ENCODE results near the gene ALDH1A3.

ALDH1A3 gene

DNA sequence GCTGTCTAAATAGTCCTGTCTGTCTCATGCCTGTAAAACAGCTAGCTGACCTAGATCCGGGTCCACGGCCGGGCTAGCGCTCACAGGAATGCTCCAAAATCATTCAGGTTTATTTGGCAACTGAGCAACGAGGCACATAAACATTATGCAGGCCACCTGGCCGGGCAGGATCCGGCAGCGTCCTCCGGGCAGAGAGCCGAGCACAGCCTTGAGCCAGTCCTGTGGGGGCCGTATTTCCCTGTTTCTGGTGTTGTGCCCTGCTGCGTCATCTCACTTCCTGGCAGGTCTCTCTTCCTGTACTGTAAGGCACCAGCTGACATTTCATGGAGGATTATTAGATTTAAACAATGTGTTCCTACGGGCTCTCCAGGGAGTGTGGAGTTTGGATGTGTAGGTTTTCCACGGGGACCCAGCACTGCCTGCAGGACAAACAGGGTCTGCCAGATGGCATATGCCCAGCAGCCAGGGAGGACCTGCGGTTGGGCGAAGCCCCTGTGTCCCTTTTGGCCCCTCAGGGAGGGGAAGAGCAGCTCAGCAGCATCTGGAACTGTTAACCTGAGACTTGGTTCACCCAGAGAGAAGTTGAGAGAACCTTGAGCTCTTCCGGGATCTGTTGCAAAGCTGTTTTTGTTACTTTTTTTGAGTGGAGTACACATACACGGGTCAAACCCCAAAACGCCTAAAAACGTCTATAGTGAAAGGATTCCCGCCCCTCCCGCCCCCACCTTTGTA is 23.0 kb downstream of the ALDH1A3 start:
- no peak for DNase-seq

DNA sequence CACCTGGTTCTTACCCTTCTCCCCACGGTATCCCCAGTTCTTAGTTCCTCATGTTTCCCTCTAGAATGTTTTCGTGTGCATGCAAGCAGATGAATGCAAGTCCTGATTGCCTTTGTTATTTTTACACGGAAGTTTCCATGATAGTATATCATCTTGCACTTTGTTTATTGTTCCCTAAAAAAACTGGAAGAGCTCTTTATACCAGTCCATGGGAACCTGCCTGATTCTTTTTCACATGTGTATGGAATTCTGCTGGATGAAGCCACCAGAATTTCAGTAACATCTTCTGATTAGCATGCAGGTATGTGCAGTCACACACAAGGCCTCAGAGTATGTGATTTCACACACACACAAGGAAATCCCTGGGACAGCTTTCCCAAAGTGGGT is 23.5 kb downstream of the ALDH1A3 start:
- no peak for DNase-seq

DNA sequence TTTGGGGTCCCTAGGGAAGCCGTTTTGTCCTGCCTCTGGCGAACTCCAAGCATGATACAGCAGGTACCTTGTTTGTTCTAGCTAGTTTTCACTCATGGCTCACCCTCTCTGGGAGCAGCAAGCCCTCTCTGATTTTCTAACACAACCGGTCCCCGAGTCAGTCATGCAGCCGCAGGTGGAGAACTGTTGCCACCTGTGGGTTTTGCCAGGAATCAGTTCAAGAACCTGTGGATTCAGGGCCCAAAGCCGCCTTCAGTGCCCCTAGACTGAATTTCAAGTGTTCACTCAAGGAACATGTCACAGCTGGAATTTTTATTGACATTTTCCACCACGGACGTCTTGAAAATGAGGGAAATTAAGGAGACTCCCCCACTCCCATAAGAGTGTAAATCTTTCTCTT is 26.2 kb downstream of the ALDH1A3 start:
- no peak for DNase-seq

DNA sequence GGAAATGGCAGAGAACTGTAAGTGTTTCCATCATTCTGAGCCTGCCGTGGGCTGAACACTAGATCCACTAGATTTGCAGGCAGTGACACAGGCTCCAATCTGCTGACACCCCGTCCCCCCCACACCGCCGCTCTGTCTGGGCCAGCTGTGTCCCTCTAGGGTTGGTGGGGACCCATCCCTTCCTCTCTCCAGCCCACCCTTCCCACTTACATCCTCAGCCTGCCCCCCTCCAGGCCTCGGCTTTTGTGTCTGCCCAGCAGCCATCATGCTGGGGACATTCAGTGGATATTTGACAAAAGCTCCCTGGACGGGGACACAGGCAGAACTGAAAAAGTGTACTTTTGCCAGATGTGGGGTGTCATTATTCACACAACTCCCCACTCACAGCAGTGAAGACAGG is 28.8 kb downstream of the ALDH1A3 start:
- no peak for DNase-seq

DNA sequence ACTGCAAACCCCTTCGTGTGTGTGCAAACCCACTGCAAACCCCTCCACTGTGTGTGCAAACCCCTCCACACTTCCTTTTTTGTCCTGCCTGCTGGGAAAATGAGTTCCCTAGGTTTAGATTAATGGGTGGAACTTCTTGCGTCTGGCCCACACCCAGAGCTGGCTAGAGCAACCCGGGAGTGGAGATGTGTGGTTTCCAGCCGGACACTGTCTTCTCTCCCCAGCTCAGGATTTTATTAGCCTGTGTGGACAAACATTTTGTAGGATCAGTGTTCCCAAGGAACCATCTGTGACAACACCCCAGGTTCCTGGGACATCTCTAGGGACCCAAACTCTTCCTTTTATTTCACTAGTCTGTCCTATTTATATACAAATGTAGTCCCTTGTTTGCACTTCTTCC is 29.9 kb downstream of the ALDH1A3 start:
- no peak for DNase-seq

DNA sequence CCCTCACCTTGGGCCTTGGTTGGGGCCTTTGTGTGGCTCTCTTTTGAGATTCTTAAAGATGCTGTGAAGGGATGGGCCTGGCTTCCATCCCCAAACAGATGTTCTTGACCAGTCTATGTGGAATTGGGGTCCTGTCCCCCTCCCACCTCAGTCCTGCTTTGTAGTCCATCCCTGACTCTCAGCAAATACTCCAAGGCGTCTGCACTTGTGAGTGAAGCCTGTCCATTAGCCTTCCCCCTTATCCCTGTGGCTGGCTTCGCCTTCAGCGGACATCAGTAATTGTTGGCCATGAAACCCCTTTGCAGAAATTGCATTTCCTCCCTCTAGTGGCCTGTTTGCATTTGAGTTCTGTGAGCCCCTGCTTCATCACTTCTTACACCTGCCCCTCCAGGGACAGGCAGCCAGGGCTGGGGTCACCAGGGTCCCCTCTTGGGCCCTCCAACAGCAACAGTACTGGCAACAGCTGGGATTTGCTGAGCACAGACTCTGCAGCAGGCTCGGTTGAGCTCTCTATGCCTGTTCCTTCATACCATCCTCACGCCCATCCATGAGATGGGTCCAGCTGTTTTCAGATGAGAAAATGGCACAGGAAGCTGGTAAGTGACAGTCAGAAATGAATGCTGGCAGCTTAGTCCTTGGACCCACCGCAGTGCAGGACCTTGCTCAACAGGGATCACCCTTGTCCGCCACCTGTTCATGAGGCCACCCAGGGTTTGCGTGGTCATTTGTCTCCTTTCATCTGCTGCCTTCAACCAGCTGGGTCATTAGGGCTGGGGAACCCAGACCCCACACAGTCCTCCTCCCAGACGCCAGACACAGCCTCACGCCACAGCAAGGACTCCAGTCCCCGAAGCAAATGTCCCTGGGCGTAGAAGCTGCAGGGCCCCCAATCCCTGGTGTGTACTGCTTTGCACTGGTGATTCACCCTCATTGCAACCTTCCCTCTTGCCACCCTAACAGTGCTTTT is 30.6 kb downstream of the ALDH1A3 start:
- DNase-seq = no peak

DNA sequence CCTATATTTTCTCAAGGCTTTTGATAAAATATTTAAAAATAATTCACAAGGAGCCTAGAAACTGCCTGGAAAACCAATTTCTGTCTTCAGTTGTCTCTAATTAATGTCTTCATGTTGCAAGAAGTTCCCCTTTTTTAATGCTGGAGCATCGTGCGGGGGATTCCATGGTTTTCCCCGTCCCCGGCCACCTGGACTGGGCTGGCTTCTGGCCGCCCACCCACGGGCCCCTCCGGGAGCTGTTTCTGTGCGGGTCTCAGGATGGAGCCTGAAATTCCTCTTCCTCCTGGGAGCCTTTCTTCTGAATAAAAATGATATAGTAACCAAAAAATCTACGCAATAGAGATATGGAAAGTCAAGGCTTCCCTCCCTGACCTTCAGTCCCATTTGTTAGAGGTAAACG is 31.5 kb downstream of the ALDH1A3 start:
- DNase-seq = no peak

DNA sequence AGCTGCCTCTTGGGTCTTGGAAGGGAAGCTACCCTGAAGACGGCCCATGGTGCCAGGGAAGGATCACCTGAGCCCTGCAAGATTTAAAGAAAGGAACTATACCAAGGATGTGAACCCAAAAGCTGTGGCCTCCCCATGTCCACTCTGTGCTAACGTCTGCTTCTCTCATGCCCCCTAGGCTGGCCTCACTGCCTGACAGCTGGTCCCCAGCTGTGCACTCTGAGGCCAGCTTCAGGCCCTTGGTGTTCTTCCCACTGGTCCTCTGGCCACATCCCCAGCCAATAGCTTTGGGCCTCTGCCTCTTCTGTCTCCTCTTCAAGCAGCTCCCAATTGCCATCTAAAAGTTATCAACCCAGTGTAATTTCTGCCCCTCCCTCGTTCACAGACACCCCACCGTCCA is 34.3 kb downstream of the ALDH1A3 start:
- DNase-seq = no peak

DNA sequence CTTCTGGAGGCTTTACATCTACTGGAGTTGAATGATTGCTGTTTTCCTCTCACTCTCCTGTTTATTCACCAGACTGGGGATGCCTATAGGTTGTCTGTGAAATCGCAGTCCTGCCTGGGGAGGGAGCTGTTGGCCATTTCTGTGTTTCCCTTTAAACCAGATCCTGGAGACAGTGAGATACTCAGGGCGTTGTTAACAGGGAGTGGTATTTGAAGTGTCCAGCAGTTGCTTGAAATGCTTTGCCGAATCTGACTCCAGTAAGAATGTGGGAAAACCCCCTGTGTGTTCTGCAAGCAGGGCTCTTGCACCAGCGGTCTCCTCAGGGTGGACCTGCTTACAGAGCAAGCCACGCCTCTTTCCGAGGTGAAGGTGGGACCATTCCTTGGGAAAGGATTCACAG is 35.2 kb downstream of the ALDH1A3 start:
- DNase-seq = no peak

DNA sequence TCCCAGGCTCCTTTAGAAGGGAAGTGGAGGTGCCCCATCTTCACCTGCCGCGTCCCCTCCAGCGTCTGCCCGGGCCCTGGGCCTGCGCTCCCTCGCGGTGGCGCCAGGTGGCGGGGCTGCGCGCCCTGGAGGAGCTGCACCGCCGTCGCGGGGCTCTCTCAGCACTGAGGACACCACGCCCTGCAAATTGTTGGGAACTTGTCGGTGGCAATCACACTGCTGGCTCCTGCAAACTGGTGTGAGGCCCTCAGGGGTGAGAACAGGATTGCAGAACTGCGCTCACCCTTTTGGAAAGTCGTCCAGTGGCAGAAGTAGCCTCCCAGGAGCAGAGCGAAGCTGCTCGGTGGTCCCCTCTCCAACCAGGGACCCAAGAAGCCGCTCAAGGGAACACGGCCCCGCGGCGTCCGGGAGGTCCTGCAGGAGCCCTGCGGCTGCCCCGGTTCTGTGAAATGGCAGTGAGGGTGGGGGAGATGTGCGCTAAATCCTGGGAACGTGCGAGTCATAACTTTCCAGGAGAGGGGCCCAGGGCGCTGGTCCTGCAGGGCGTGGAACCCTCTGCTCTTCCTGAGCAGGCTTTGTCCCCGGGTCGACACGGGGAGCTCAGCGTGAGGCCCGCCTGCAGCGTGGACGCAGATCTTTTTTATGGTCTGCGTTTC is 38.5 kb downstream of the ALDH1A3 start:
- DNase-seq = peak; percentile 44

DNA sequence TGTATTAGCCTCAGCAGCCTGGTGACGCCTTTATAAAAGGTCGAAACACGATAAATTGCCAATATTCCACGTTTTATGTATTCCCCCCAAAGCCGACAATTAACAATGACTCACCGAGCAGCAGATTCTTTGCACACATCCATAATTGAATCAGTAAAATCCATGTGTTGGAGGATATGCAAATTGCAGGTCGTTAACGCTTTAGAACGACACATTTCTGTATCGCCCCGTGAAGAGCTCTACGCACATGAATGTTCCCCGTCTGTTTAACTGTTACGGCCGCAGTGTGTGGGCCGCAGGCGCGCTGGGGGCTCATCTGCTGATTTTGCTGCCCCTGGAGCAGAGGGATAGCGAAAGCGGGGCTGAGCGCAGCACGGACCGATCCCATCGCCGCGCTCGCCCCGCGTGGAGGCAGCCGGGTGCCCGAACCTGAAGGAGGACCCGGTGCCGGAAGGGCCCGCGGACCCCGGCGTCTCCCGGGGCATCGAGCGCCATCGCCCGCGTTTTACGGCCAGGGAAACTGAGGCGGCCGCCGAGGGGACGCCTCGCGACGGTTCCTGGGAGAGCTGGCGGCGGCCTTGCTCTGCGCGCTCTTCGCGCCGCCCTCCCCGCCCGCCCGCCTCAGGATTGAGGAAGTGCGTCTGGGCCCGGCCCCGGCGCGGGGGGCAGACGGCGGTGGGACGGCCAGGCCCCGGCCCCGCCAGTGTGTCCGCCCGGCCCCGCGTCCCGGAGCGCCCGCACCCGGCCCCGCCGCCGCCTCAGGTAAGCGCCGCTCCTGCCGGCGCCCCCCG is 39.3 kb downstream of the ALDH1A3 start, which contains the start of gene LRRK1:
TSS of gene LRRK1 (plus strand) at position 668 of the 791 bp plus-strand sequence. CDS start 5,276 bp downstream, outside the sequence.
- DNase-seq = no peak

DNA sequence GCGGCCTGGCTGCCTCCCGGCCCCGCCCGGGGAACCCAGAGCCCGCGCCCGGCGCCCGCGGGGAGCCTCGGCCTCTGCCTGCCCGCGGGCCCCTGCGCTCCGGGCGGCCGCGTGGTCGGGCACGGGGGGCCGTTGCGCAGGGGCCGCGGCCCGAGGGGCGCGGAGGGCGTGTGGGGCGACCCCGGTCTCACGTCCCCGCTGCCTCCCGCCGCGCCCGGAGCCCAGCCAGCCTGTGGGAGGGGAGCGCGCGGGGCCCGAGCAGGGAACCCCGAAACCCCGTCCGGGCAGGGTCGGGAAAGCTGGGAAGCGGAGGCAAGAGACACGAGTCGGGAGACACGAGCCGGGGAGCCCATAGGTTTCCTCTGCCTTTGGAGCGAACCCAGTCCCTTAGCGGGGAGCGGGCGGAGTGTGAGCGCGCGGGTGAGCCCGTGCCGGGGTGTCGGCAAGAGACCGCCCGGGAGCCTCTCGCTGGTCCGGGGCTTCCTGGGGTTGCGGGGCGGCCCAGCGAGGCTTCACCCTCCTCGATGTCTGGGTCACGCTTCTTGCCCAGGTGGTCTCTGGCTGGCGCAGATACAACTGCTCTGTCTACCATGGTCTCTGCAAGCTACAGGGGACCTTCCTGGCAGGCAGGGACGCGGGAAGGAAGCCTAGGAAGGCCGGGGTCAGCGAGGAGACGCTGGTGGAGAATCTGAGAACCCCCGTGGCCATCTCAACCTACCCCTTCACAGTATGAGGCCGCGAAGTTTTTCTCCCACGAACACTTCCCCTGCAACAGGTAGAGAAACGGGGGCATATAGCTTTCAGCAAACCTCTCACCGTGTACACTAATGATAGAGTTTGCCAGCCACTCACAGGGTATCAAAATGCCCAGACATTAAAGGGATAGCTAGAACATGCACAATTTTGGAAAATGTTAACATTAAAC is 40.1 kb downstream of the ALDH1A3 start:
- DNase-seq = no peak

DNA sequence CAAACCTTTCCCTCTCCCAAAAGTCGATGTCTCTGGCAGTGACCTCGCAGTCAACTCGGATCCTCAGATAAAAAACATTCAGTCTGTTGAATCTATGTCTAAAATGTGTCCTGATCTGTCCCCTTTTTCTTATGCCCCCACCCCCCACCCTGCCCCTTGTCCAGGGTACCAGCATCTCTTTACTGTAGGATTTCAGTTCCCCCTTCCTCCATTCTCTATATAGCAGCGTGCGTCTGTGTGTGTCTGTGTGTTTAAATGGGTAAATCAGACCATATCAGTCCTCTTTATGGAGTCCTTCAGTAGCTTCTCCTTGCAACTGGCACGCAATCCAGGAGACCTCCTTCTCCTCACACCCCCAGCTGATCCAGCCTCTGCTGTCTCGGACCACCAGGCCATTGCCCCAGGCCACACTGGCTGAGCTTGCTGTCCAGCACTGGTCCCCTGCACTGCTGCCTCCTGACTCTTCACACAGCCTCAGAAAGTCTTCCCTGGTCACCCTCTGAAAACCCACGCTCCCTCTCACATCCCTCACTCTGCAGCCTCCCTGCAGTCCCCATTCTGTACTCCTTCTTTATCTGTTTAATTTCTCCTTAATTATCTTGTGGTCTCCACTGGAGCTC is 41.0 kb downstream of the ALDH1A3 start:
- DNase-seq = no peak

DNA sequence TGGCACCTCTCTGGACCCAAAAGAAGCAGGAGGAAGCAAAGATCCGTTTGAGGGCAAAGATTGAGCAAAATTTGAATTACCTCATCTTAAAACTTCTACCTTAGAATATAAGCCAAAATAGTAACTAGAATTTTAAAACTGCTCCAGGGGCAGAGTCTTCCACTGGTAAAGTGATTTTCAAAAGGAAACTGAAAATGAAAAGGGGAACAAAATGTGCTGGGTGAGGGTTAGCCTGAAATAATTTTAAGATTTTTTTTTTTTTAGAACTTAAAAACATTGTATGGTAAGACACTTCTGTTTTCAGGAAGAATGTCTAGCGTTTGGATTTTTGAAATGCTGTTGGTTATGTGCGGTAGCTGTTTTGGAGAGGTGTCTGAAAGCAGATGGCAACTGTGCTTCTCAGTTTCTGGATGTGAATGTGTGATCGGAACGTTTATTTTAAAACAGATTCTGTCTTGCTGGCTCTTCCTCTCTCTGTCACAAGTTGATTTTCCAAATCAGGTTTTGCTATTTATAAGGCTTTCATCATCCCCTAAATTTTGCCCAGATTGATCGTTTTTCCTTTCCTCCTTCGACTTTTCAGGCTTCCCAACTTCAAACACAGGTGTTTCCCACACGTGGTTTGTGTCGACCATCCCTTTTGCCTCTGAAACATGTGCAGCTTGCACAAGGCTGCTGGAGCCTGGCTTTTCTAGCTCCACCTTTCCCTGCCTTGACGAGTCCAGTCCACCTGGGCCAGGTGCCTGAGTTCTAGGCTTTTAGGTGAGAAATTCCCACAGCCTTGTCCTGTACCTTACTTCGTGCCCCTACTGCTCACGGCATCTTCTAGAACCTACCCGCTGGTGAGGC is 42.8 kb downstream of the ALDH1A3 start:
- no peak for DNase-seq

DNA sequence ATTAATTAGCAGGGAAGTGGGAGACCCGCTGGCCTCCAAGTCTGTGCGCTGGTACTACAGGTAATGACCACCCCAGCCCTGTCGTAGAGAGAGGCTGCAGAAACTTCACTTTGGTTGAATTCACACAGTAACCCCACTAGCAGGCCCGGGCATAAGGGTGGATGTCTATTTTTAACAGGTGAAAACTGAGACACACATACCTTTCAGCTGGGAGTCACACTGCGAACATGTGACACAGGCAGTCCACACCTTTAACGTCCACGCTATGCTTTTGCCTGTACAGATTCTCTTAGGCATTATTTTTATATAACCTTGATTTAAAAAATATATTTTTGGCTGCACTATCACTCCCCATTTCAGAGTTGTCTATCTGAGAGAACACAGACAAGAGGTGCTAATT is 43.4 kb downstream of the ALDH1A3 start:
- no peak for DNase-seq

DNA sequence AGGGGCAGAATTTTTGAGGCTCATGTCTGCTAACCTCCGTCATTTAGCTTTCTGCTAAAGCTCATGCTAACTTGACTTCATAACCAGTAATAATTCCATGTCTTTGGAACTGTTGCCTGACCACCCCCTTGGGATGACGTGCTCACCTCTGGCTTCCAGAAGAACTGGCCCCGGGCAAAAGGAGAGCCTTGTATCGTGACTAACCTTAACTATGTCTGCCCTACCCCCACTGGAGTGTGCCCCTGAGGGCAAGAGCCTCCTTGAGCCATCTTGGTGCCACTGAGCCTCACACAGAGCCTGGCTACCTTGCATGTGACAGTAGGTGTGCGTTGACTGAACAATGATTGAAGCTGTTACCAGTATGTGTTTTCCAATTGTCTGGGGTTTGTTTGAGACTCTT is 44.3 kb downstream of the ALDH1A3 start:
- DNase-seq = no peak

DNA sequence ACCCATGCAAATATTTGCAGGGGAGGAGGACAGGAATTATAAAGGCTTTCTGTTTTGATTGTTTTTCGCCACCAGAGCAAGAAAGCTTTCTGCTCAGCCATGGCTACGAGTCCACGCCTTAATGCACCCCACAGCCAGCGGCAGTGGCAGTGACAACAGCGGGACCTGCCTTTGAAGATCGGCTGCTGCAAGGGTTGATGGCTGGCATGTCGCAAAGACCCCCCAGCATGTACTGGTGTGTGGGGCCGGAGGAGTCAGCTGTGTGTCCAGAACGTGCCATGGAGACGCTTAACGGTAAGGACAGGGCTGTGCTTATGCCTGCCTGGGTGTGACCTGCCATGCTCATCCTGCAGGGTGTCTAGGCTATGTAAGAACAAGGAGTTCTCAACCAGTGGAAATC is 44.8 kb downstream of the ALDH1A3 start:
- DNase-seq = no peak

DNA sequence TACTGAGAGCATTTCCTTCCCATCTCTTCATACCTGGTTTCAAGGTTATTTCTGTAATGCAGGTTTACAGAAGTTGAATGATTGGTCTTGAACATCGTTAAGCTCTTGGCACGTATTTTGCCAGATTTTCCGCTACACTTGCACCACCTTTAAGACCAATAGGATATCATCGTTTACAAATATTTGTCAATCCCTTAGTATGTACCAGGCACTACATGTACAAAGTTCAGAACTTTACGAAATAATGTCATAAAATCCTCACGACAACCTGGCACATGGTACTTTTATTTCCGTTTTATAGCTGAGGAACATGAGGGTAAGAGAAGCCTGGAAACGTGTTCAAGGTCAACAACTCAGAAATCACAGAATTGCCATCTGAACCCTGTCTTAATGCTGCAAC is 45.8 kb downstream of the ALDH1A3 start:
- DNase-seq = no peak

DNA sequence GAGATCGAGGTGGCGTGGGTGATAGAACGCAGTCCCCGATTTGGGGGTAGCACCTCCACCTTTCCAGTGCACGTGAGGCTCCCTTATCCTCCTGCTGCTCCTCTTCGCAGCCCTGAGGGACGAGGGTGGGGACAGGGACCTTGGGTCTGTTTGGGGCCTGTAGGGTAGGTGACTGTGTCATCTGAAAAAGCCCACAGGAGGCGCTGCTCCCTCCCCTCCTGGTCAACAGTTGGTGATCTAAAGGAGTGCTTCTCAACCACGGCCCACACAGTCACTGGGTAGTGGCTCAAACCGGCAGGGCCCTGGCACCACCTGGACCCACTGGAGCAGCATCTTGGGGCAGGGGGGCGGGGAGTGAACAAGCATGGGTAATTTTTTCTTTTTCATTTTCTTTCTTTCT is 46.6 kb downstream of the ALDH1A3 start:
- no peak for DNase-seq
